Neural cell (in vitro differentiated cells): ENCODE measurements around the gene ADCY2.

ENCODE experiments used
- CTCF ChIP-seq: fragments of 450-650 bp; IDR thresholded peaks from 2 replicates; pipeline ENCODE4 v1.5.1; 2014; ENCODE audit warnings: antibody characterized with exemption, mild to moderate bottlenecking, moderate library complexity; ENCODE audit not compliant: poor library complexity, severe bottlenecking
- EP300 ChIP-seq: fragments of 450-650 bp; conservative IDR thresholded peaks from 2 replicates; pipeline ENCODE4 v1.6.1; 2014; ENCODE audit warnings: antibody characterized with exemption, mild to moderate bottlenecking, moderate library complexity; ENCODE audit not compliant: poor library complexity, severe bottlenecking
- EZH2 ChIP-seq: fragments of 200-600, 300-800 bp; shearing (Covaris generic), sonication (generic); IDR thresholded peaks from 2 replicates; pipeline ENCODE4 v1.6.1; 2014; ENCODE audit warnings: antibody characterized with exemption, low read length, borderline replicate concordance, mild to moderate bottlenecking; ENCODE audit not compliant: insufficient read depth, poor library complexity, severe bottlenecking
- MXI1 ChIP-seq: fragments of 450-650 bp; conservative IDR thresholded peaks from 2 replicates; pipeline ENCODE4 v1.6.1; 2014; ENCODE audit warnings: antibody characterized with exemption, mild to moderate bottlenecking; ENCODE audit not compliant: poor library complexity, severe bottlenecking
- POLR2AphosphoS5 ChIP-seq: IDR thresholded peaks from 2 replicates; pipeline ENCODE4 v1.6.1; 2012
- RAD21 ChIP-seq: fragments of 450-650 bp; conservative IDR thresholded peaks from 2 replicates; pipeline ENCODE4 v1.6.1; 2014; ENCODE audit warnings: antibody characterized with exemption, mild to moderate bottlenecking, moderate library complexity
- TAF1 ChIP-seq: IDR thresholded peaks from 2 replicates; pipeline ENCODE4 v1.6.1; 2012; ENCODE audit warnings: low read depth
- TF ChIP-seq, protein P1 (sequence below): IDR thresholded peaks from 2 replicates; pipeline ENCODE4 v1.6.1; 2012; ENCODE audit warnings: borderline replicate concordance

DNA sequence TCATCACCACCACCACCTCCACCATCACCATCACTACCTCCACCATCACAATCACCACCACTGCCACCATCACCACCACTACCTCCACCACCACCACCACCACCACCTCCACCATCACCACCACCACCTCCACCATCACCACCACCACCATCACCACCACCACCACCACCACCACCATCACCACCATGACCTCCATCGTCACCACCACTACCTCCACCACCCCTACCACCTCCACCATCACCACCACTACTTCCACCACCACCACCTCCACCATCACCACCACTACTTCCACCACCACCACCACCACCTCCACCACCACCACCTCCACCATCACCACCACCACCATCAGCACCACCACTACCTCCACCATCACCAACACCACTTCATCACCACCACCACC, 23.5 kb upstream of the ADCY2 start:
- TF ChIP-seq CTCF (no peak), POLR2AphosphoS5 (no peak), EZH2 (no peak), RAD21 (no peak), EP300 (no peak), TAF1 (no peak), MXI1 (no peak)
- TF ChIP-seq, protein P1, sequence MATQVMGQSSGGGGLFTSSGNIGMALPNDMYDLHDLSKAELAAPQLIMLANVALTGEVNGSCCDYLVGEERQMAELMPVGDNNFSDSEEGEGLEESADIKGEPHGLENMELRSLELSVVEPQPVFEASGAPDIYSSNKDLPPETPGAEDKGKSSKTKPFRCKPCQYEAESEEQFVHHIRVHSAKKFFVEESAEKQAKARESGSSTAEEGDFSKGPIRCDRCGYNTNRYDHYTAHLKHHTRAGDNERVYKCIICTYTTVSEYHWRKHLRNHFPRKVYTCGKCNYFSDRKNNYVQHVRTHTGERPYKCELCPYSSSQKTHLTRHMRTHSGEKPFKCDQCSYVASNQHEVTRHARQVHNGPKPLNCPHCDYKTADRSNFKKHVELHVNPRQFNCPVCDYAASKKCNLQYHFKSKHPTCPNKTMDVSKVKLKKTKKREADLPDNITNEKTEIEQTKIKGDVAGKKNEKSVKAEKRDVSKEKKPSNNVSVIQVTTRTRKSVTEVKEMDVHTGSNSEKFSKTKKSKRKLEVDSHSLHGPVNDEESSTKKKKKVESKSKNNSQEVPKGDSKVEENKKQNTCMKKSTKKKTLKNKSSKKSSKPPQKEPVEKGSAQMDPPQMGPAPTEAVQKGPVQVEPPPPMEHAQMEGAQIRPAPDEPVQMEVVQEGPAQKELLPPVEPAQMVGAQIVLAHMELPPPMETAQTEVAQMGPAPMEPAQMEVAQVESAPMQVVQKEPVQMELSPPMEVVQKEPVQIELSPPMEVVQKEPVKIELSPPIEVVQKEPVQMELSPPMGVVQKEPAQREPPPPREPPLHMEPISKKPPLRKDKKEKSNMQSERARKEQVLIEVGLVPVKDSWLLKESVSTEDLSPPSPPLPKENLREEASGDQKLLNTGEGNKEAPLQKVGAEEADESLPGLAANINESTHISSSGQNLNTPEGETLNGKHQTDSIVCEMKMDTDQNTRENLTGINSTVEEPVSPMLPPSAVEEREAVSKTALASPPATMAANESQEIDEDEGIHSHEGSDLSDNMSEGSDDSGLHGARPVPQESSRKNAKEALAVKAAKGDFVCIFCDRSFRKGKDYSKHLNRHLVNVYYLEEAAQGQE = no peak
